ENCODE measurements around the gene MCU.
"Not testable (repeated sequence)": the region's sequence is repeated elsewhere in the genome, so short reads cannot be mapped to it uniquely, and the experiment has no call there.

MCU gene

GRCh38 chr10:72754275-72755032, 62.5 kb downstream of the MCU start:
- H3K4me3 ChIP-seq (ENCODE audit: low read depth in 1 of 2, low read length in 2 of 2), result no peak overlapping the region
- peaks cover 0 to 6% of the 10 kb centered on the region in 2 donors for H3K36me3 ChIP-seq (ENCODE audit: control insufficient read depth in 1 of 2, insufficient read depth in 2 of 2, low read length in 2 of 2)
- peaks cover 0 to 3% of the 10 kb centered on the region in 2 donors for H3K4me1 ChIP-seq (ENCODE audit: control insufficient read depth in 1 of 2, insufficient read depth in 2 of 2, low read length in 2 of 2)
- no peak overlapping the region for H3K27ac ChIP-seq (ENCODE audit: low read depth, low read length)
- no peaks in the 10 kb centered on the region for H3K27me3 ChIP-seq (ENCODE audit: control insufficient read depth in 1 of 2, insufficient read depth in 2 of 2, low read length in 2 of 2)
- no peaks in the 10 kb centered on the region for H3K9me3 ChIP-seq (ENCODE audit: control insufficient read depth in 1 of 2, low read length in 2 of 2)
- no peak overlapping the region for H3K9ac ChIP-seq (ENCODE audit: low read depth in 1 of 2, low read length in 2 of 2)

- Histone ChIP-seq H3K9me3 (ENCODE audit: control insufficient read depth in 1 of 2, low read length in 2 of 2) (no peaks in the 10 kb centered on the region), H3K4me1 (ENCODE audit: control insufficient read depth in 1 of 2, insufficient read depth in 2 of 2, low read length in 2 of 2) (peaks cover 6 to 8% of the 10 kb centered on the region in 2 donors), H3K4me3 (ENCODE audit: low read depth in 1 of 2, low read length in 2 of 2) (no peak overlapping the region), H3K36me3 (ENCODE audit: control insufficient read depth in 1 of 2, insufficient read depth in 2 of 2, low read length in 2 of 2) (peaks cover 0 to 6% of the 10 kb centered on the region in 2 donors), H3K27ac (ENCODE audit: low read depth, low read length) (no peak overlapping the region), H3K27me3 (ENCODE audit: control insufficient read depth in 1 of 2, insufficient read depth in 2 of 2, low read length in 2 of 2) (no peaks in the 10 kb centered on the region), H3K9ac (ENCODE audit: low read depth in 1 of 2, low read length in 2 of 2) (no peak overlapping the region)
Observed at GRCh38 chr10:72756674-72757385, 64.9 kb downstream of the MCU start.

GRCh38 chr10:72757732-72758131, 65.8 kb downstream of the MCU start:
- Histone ChIP-seq H3K27me3 (ENCODE audit: control insufficient read depth in 1 of 2, insufficient read depth in 2 of 2, low read length in 2 of 2) (no peaks in the 10 kb centered on the region), H3K9me3 (ENCODE audit: control insufficient read depth in 1 of 2, low read length in 2 of 2) (no peaks in the 10 kb centered on the region), H3K27ac (ENCODE audit: low read depth, low read length) (no peak overlapping the region), H3K4me1 (ENCODE audit: control insufficient read depth in 1 of 2, insufficient read depth in 2 of 2, low read length in 2 of 2) (peaks cover 6 to 8% of the 10 kb centered on the region in 2 donors), H3K9ac (ENCODE audit: low read depth in 1 of 2, low read length in 2 of 2) (no peak overlapping the region), H3K36me3 (ENCODE audit: control insufficient read depth in 1 of 2, insufficient read depth in 2 of 2, low read length in 2 of 2) (peaks cover 0 to 2% of the 10 kb centered on the region in 2 donors), H3K4me3 (ENCODE audit: low read depth in 1 of 2, low read length in 2 of 2) (no peak overlapping the region)

GRCh38 chr10:72758930-72759329, 67.0 kb downstream of the MCU start:
- H3K9me3 ChIP-seq (ENCODE audit: control insufficient read depth in 1 of 2, low read length in 2 of 2); H3K4me1 ChIP-seq (ENCODE audit: control insufficient read depth in 1 of 2, insufficient read depth in 2 of 2, low read length in 2 of 2); H3K9ac ChIP-seq (ENCODE audit: low read depth in 1 of 2, low read length in 2 of 2); H3K27me3 ChIP-seq (ENCODE audit: control insufficient read depth in 1 of 2, insufficient read depth in 2 of 2, low read length in 2 of 2); H3K27ac ChIP-seq (ENCODE audit: low read depth, low read length); H3K4me3 ChIP-seq (ENCODE audit: low read depth in 1 of 2, low read length in 2 of 2); H3K36me3 ChIP-seq (ENCODE audit: control insufficient read depth in 1 of 2, insufficient read depth in 2 of 2, low read length in 2 of 2): not testable (repeated sequence)

- peaks cover 3 to 5% of the 10 kb centered on the region in 2 donors for H3K36me3 ChIP-seq (ENCODE audit: control insufficient read depth in 1 of 2, insufficient read depth in 2 of 2, low read length in 2 of 2)
- no peaks in the 10 kb centered on the region for H3K9me3 ChIP-seq (ENCODE audit: control insufficient read depth in 1 of 2, low read length in 2 of 2)
- H3K27ac ChIP-seq (ENCODE audit: low read depth, low read length), result no peak overlapping the region
- H3K4me1 ChIP-seq (ENCODE audit: control insufficient read depth in 1 of 2, insufficient read depth in 2 of 2, low read length in 2 of 2), result peaks cover 6 to 8% of the 10 kb centered on the region in 2 donors
- H3K9ac ChIP-seq (ENCODE audit: low read depth in 1 of 2, low read length in 2 of 2), result no peak overlapping the region
- no peaks in the 10 kb centered on the region for H3K27me3 ChIP-seq (ENCODE audit: control insufficient read depth in 1 of 2, insufficient read depth in 2 of 2, low read length in 2 of 2)
- no peak overlapping the region for H3K4me3 ChIP-seq (ENCODE audit: low read depth in 1 of 2, low read length in 2 of 2)
Observed at GRCh38 chr10:72759584-72759983, 67.6 kb downstream of the MCU start.

- H3K36me3 ChIP-seq (ENCODE audit: control insufficient read depth in 1 of 2, insufficient read depth in 2 of 2, low read length in 2 of 2), result peaks cover 6 to 8% of the 10 kb centered on the region in 2 donors
- no peak overlapping the region for H3K9ac ChIP-seq (ENCODE audit: low read depth in 1 of 2, low read length in 2 of 2)
- H3K9me3 ChIP-seq (ENCODE audit: control insufficient read depth in 1 of 2, low read length in 2 of 2), result no peaks in the 10 kb centered on the region
- no peak overlapping the region for H3K27ac ChIP-seq (ENCODE audit: low read depth, low read length)
- H3K4me1 ChIP-seq (ENCODE audit: control insufficient read depth in 1 of 2, insufficient read depth in 2 of 2, low read length in 2 of 2), result peaks cover 6 to 8% of the 10 kb centered on the region in 2 donors
- no peak overlapping the region for H3K4me3 ChIP-seq (ENCODE audit: low read depth in 1 of 2, low read length in 2 of 2)
- H3K27me3 ChIP-seq (ENCODE audit: control insufficient read depth in 1 of 2, insufficient read depth in 2 of 2, low read length in 2 of 2), result no peaks in the 10 kb centered on the region
Observed at GRCh38 chr10:72761498-72761897, 69.6 kb downstream of the MCU start.

GRCh38 chr10:72762042-72762441, 70.1 kb downstream of the MCU start:
- Histone ChIP-seq H3K27me3 (ENCODE audit: control insufficient read depth in 1 of 2, insufficient read depth in 2 of 2, low read length in 2 of 2) (no peaks in the 10 kb centered on the region), H3K9ac (ENCODE audit: low read depth in 1 of 2, low read length in 2 of 2) (no peak overlapping the region), H3K36me3 (ENCODE audit: control insufficient read depth in 1 of 2, insufficient read depth in 2 of 2, low read length in 2 of 2) (peaks cover 6 to 8% of the 10 kb centered on the region in 2 donors), H3K4me3 (ENCODE audit: low read depth in 1 of 2, low read length in 2 of 2) (no peak overlapping the region), H3K9me3 (ENCODE audit: control insufficient read depth in 1 of 2, low read length in 2 of 2) (no peaks in the 10 kb centered on the region), H3K27ac (ENCODE audit: low read depth, low read length) (no peak overlapping the region), H3K4me1 (ENCODE audit: control insufficient read depth in 1 of 2, insufficient read depth in 2 of 2, low read length in 2 of 2) (peaks cover 6 to 8% of the 10 kb centered on the region in 2 donors)

- Histone ChIP-seq H3K9ac (ENCODE audit: low read depth in 1 of 2, low read length in 2 of 2) (no peak overlapping the region), H3K4me1 (ENCODE audit: control insufficient read depth in 1 of 2, insufficient read depth in 2 of 2, low read length in 2 of 2) (peaks cover 6 to 8% of the 10 kb centered on the region in 2 donors), H3K27me3 (ENCODE audit: control insufficient read depth in 1 of 2, insufficient read depth in 2 of 2, low read length in 2 of 2) (no peaks in the 10 kb centered on the region), H3K4me3 (ENCODE audit: low read depth in 1 of 2, low read length in 2 of 2) (no peak overlapping the region), H3K9me3 (ENCODE audit: control insufficient read depth in 1 of 2, low read length in 2 of 2) (no peaks in the 10 kb centered on the region), H3K27ac (ENCODE audit: low read depth, low read length) (no peak overlapping the region), H3K36me3 (ENCODE audit: control insufficient read depth in 1 of 2, insufficient read depth in 2 of 2, low read length in 2 of 2) (peaks cover 6 to 8% of the 10 kb centered on the region in 2 donors)
Observed at GRCh38 chr10:72763201-72763600, 71.3 kb downstream of the MCU start.

GRCh38 chr10:72764151-72764550, 72.2 kb downstream of the MCU start:
- Histone ChIP-seq H3K36me3 (ENCODE audit: control insufficient read depth in 1 of 2, insufficient read depth in 2 of 2, low read length in 2 of 2) (peaks cover 6 to 8% of the 10 kb centered on the region in 2 donors), H3K9ac (ENCODE audit: low read depth in 1 of 2, low read length in 2 of 2) (no peak overlapping the region), H3K27me3 (ENCODE audit: control insufficient read depth in 1 of 2, insufficient read depth in 2 of 2, low read length in 2 of 2) (no peaks in the 10 kb centered on the region), H3K27ac (ENCODE audit: low read depth, low read length) (no peak overlapping the region), H3K4me3 (ENCODE audit: low read depth in 1 of 2, low read length in 2 of 2) (no peak overlapping the region), H3K9me3 (ENCODE audit: control insufficient read depth in 1 of 2, low read length in 2 of 2) (no peaks in the 10 kb centered on the region), H3K4me1 (ENCODE audit: control insufficient read depth in 1 of 2, insufficient read depth in 2 of 2, low read length in 2 of 2) (peaks cover 5 to 6% of the 10 kb centered on the region in 2 donors)

- H3K27me3 ChIP-seq (ENCODE audit: control insufficient read depth in 1 of 2, insufficient read depth in 2 of 2, low read length in 2 of 2), result no peaks in the 10 kb centered on the region
Observed at GRCh38 chr10:72765051-72765745, 73.3 kb downstream of the MCU start.

More at GRCh38 chr10:72765051-72765745, 73.3 kb downstream of the MCU start:
- Histone ChIP-seq H3K36me3 (ENCODE audit: control insufficient read depth in 1 of 2, insufficient read depth in 2 of 2, low read length in 2 of 2) (peaks cover 6 to 8% of the 10 kb centered on the region in 2 donors), H3K4me1 (ENCODE audit: control insufficient read depth in 1 of 2, insufficient read depth in 2 of 2, low read length in 2 of 2) (peaks cover 0 to 6% of the 10 kb centered on the region in 2 donors), H3K4me3 (ENCODE audit: low read depth in 1 of 2, low read length in 2 of 2) (no peak overlapping the region), H3K9ac (ENCODE audit: low read depth in 1 of 2, low read length in 2 of 2) (no peak overlapping the region), H3K9me3 (ENCODE audit: control insufficient read depth in 1 of 2, low read length in 2 of 2) (no peaks in the 10 kb centered on the region), H3K27ac (ENCODE audit: low read depth, low read length) (no peak overlapping the region)

All from duodenal mucosa (tissue), 2 donors.